HepG2 (cell line): ENCODE data around the gene OTP.

Source experiments
- ATF3 ChIP-seq: sonication (generic); formaldehyde crosslinking; IDR thresholded peaks from 2 replicates; pipeline ENCODE4 v1.4.0; 2020; ENCODE audit warnings: missing genetic modification reagents
- CTCF ChIP-seq: sonication (generic); formaldehyde crosslinking; IDR thresholded peaks from 2 replicates; pipeline ENCODE4 v1.5.0; 2020; ENCODE audit warnings: mild to moderate bottlenecking, missing genetic modification reagents, moderate library complexity
- FOXM1 ChIP-seq: sonication (generic); formaldehyde crosslinking; IDR thresholded peaks from 2 replicates; pipeline ENCODE4 v1.5.0; 2020; ENCODE audit warnings: missing genetic modification reagents
- HDAC2 ChIP-seq: sonication (generic); formaldehyde crosslinking; IDR thresholded peaks from 2 replicates; pipeline ENCODE4 v1.4.0; 2020; ENCODE audit warnings: missing genetic modification reagents
- MNT ChIP-seq: fragments of 450-650 bp; IDR thresholded peaks from 2 replicates; pipeline ENCODE4 v1.6.1; 2016
- POLR2A ChIP-seq, 2 experiments: IDR thresholded peaks; 2 replicates each; pipeline ENCODE4 v1.6.1; 2011; ENCODE audit warnings: low read depth in 2 of 2, low read length in 2 of 2, mild to moderate bottlenecking in 1 of 2, moderate library complexity in 1 of 2; ENCODE audit not compliant: insufficient read depth in 1 of 2
- RAD21 ChIP-seq: fragments of 450-650 bp; formaldehyde crosslinking; IDR thresholded peaks from 2 replicates; pipeline ENCODE4 v1.5.0; 2020; ENCODE audit warnings: mild to moderate bottlenecking
- ZNF232 ChIP-seq: sonication (generic); formaldehyde crosslinking; IDR thresholded peaks from 2 replicates; pipeline ENCODE4 v1.4.0; 2020; ENCODE audit warnings: missing genetic modification reagents, borderline replicate concordance

GRCh38 chr5:77635917-77636640, 2.4 kb downstream of the OTP start:
- TF ChIP-seq FOXM1 (no peak), CTCF (CRISPR knock-in tag) (no peak), HDAC2 (CRISPR knock-in tag) (no peak), ZNF232 (CRISPR knock-in tag) (no peak), ATF3 (no peak), POLR2A (IDR thresholded peaks at IDR 0.05; ENCODE audit: insufficient read depth in 1 of 2, low read depth in 2 of 2, low read length in 2 of 2) (no peak), RAD21 (CRISPR knock-in tag) (no peak), MNT (no peak)
